Activated T-helper 2 cell treated with anti-CD3 and anti-CD28 coated beads, Interferon-gamma antibody, Interleukin-2, Interleukin-4, amounts not matched to agents 10 μg/mL and 5 μg/mL and 100 μg/mL, durations not matched to agents 14 hours and 24 hours and 36 hours (primary cell): Measurements from ENCODE around the gene SLC28A3. TPM values are rescaled to one million over a fixed set of nuclear protein-coding genes. Genes with fewer than 3 reads are reported as not detected.

Experiments
- DNase-seq: peaks from one replicate; pipeline ENCODE4 v3.0.0; 2021; ENCODE audit warnings: low spot score
- H3K27ac Mint-ChIP-seq: one replicate; pipeline ENCODE4 v1.8.0; 2021; ENCODE audit warnings: mixed read lengths
- H3K27me3 Mint-ChIP-seq: one replicate; pipeline ENCODE4 v1.8.0; 2021; ENCODE audit warnings: low read depth, mixed read lengths
- H3K36me3 Mint-ChIP-seq: one replicate; pipeline ENCODE4 v1.8.0; 2021; ENCODE audit warnings: low read depth, mixed read lengths
- H3K4me1 Mint-ChIP-seq: one replicate; pipeline ENCODE4 v1.8.0; 2021; ENCODE audit warnings: low read depth, mixed read lengths
- H3K4me3 Mint-ChIP-seq: one replicate; pipeline ENCODE4 v1.8.0; 2021; ENCODE audit warnings: low read depth, mild to moderate bottlenecking, moderate library complexity, mixed read lengths
- H3K9me3 Mint-ChIP-seq: one replicate; pipeline ENCODE4 v1.8.0; 2021; ENCODE audit warnings: mixed read lengths
- intact Hi-C: fragments of 100-400 bp; cut with micrococcal nuclease; formaldehyde crosslinking; loops from one replicate; pipeline ENCODE4 v1.15.1; 2023
- total RNA-seq: library from RNA; stranded (reverse); gene quantifications from 2 replicates; pipeline ENCODE4 v1.2.3, GENCODE V29; 2022

The SLC28A3 gene
- total RNA-seq, 1 donor from 2014 or later: 0.55 TPM

- H3K36me3 Mint-ChIP-seq: no peaks in the 10 kb centered on the region
- no peak overlapping the region for H3K27ac Mint-ChIP-seq
- no peaks in the 10 kb centered on the region for H3K9me3 Mint-ChIP-seq
- no peaks in the 10 kb centered on the region for H3K27me3 Mint-ChIP-seq
- no peaks in the 10 kb centered on the region for H3K4me1 Mint-ChIP-seq
- no peak overlapping the region for H3K4me3 Mint-ChIP-seq
- intact Hi-C loops: no loop called here
- no peak for DNase-seq
Measured at GRCh38 chr9:84278130-84278529, 62.4 kb downstream of the SLC28A3 start.

GRCh38 chr9:84277646-84278045 lies 62.9 kb downstream of the SLC28A3 start:
- Mint-ChIP-seq H3K36me3 (no peaks in the 10 kb centered on the region), H3K27me3 (peaks cover 1% of the 10 kb centered on the region), H3K27ac (no peak overlapping the region), H3K4me1 (peaks cover 1% of the 10 kb centered on the region), H3K4me3 (no peak overlapping the region), H3K9me3 (no peaks in the 10 kb centered on the region)
- intact Hi-C loops: no loop called here
- DNase-seq: no peak

- no peak for DNase-seq
- no peak overlapping the region for H3K4me3 Mint-ChIP-seq
- intact Hi-C loops: no loop called here
- no peaks in the 10 kb centered on the region for H3K9me3 Mint-ChIP-seq
- H3K36me3 Mint-ChIP-seq: no peaks in the 10 kb centered on the region
- peaks cover 7% of the 10 kb centered on the region for H3K4me1 Mint-ChIP-seq
- peaks cover 4% of the 10 kb centered on the region for H3K27me3 Mint-ChIP-seq
- H3K27ac Mint-ChIP-seq: no peak overlapping the region
Measured at GRCh38 chr9:84276741-84277140, 63.8 kb downstream of the SLC28A3 start.

GRCh38 chr9:84271921-84272556 lies 68.5 kb downstream of the SLC28A3 start:
- DNase-seq: no peak
- Mint-ChIP-seq H3K4me3 (peak overlapping the region; percentile 80), H3K4me1 (peaks cover 17% of the 10 kb centered on the region), H3K27ac (no peak overlapping the region), H3K27me3 (peaks cover 4% of the 10 kb centered on the region), H3K9me3 (no peaks in the 10 kb centered on the region), H3K36me3 (no peaks in the 10 kb centered on the region)
- intact Hi-C loops: loop anchor here (2.0 kb wide), 2 partner anchors 21 to 43 kb away; no protein-coding TSS in a partner anchor

GRCh38 chr9:84271531-84271900 lies 69.0 kb downstream of the SLC28A3 start:
- H3K4me3 Mint-ChIP-seq: peak overlapping the region; percentile 80
- intact Hi-C loops: loop anchor here (2.0 kb wide), 2 partner anchors 21 to 43 kb away; no protein-coding TSS in a partner anchor
- DNase-seq: peak; percentile 45
- H3K4me1 Mint-ChIP-seq: peaks cover 23% of the 10 kb centered on the region
- no peaks in the 10 kb centered on the region for H3K9me3 Mint-ChIP-seq
- H3K27me3 Mint-ChIP-seq: peaks cover 4% of the 10 kb centered on the region
- peak overlapping the region; percentile 66 for H3K27ac Mint-ChIP-seq
- H3K36me3 Mint-ChIP-seq: no peaks in the 10 kb centered on the region

GRCh38 chr9:84270847-84271530 lies 69.6 kb downstream of the SLC28A3 start:
- no peaks in the 10 kb centered on the region for H3K36me3 Mint-ChIP-seq
- DNase-seq: no peak
- peak overlapping the region; percentile 66 for H3K27ac Mint-ChIP-seq
- peak overlapping the region; percentile 80 for H3K4me3 Mint-ChIP-seq
- intact Hi-C loops: loop anchor here (2.0 kb wide), 2 partner anchors 22 to 44 kb away; no protein-coding TSS in a partner anchor
- no peaks in the 10 kb centered on the region for H3K9me3 Mint-ChIP-seq
- H3K27me3 Mint-ChIP-seq: peaks cover 4% of the 10 kb centered on the region
- H3K4me1 Mint-ChIP-seq: peaks cover 28% of the 10 kb centered on the region

GRCh38 chr9:84266087-84266561 lies 74.4 kb downstream of the SLC28A3 start:
- Mint-ChIP-seq H3K4me1 (peaks cover 16% of the 10 kb centered on the region), H3K9me3 (no peaks in the 10 kb centered on the region), H3K27me3 (no peaks in the 10 kb centered on the region), H3K36me3 (no peaks in the 10 kb centered on the region), H3K27ac (peak overlapping the region; percentile 42), H3K4me3 (peak overlapping the region; percentile 43)
- DNase-seq: peak; percentile 20
- intact Hi-C loops: no loop called here

- H3K9me3 Mint-ChIP-seq: no peaks in the 10 kb centered on the region
- peaks cover 4% of the 10 kb centered on the region for H3K27me3 Mint-ChIP-seq
- DNase-seq: no peak
- peaks cover 17% of the 10 kb centered on the region for H3K4me1 Mint-ChIP-seq
- intact Hi-C loops: loop anchor here (5.0 kb wide), 1 partner anchor 342 kb away; the partner anchor contains the start of gene KIF27
- no peaks in the 10 kb centered on the region for H3K36me3 Mint-ChIP-seq
- no peak overlapping the region for H3K4me3 Mint-ChIP-seq
- H3K27ac Mint-ChIP-seq: no peak overlapping the region
Measured at GRCh38 chr9:84264307-84265029, 76.1 kb downstream of the SLC28A3 start.

- Mint-ChIP-seq H3K4me1 (peaks cover 7% of the 10 kb centered on the region), H3K27ac (no peak overlapping the region), H3K9me3 (no peaks in the 10 kb centered on the region), H3K36me3 (no peaks in the 10 kb centered on the region), H3K4me3 (no peak overlapping the region), H3K27me3 (peaks cover 9% of the 10 kb centered on the region)
- peak; percentile 25 for DNase-seq
- intact Hi-C loops: loop anchor here (1.0 to 5.0 kb wide), 4 partner anchors 54 to 640 kb away; partner anchors contain the start of gene KIF27
Measured at GRCh38 chr9:84261070-84261746, 79.3 kb downstream of the SLC28A3 start.

GRCh38 chr9:84258371-84258770 lies 82.2 kb downstream of the SLC28A3 start:
- peaks cover 20% of the 10 kb centered on the region for H3K27me3 Mint-ChIP-seq
- no peak overlapping the region for H3K27ac Mint-ChIP-seq
- intact Hi-C loops: no loop called here
- H3K9me3 Mint-ChIP-seq: no peaks in the 10 kb centered on the region
- peaks cover 3% of the 10 kb centered on the region for H3K4me1 Mint-ChIP-seq
- no peak for DNase-seq
- no peaks in the 10 kb centered on the region for H3K36me3 Mint-ChIP-seq
- H3K4me3 Mint-ChIP-seq: no peak overlapping the region

GRCh38 chr9:84255696-84256095 lies 84.9 kb downstream of the SLC28A3 start:
- Mint-ChIP-seq H3K36me3 (no peaks in the 10 kb centered on the region), H3K4me3 (no peak overlapping the region), H3K27me3 (peaks cover 30% of the 10 kb centered on the region), H3K27ac (no peak overlapping the region), H3K9me3 (no peaks in the 10 kb centered on the region), H3K4me1 (no peaks in the 10 kb centered on the region)
- intact Hi-C loops: no loop called here
- DNase-seq: no peak

- no peaks in the 10 kb centered on the region for H3K36me3 Mint-ChIP-seq
- no peaks in the 10 kb centered on the region for H3K4me1 Mint-ChIP-seq
- DNase-seq: no peak
- H3K4me3 Mint-ChIP-seq: no peak overlapping the region
- intact Hi-C loops: no loop called here
- peaks cover 30% of the 10 kb centered on the region for H3K27me3 Mint-ChIP-seq
- H3K27ac Mint-ChIP-seq: no peak overlapping the region
- H3K9me3 Mint-ChIP-seq: no peaks in the 10 kb centered on the region
Measured at GRCh38 chr9:84254972-84255371, 85.6 kb downstream of the SLC28A3 start.
